DND-41 (cell line): ENCODE results near the gene ZNF22.

Source experiments
- ATAC-seq: fragments of 200-7000 bp; cut with Tn5 transposase; 3 replicates; pipeline ENCODE4 v1.9.1; 2021; ENCODE audit warnings: low read depth; ENCODE audit not compliant: insufficient read depth
- DNase-seq: peaks from one replicate; pipeline ENCODE4 v3.0.0-alpha.2; 2020
- H2AFZ ChIP-seq: 2 replicates; pipeline ENCODE4 v1.6.0; 2012; ENCODE audit warnings: low read depth, low read length
- H3K27ac ChIP-seq: 2 replicates; pipeline ENCODE4 v1.5.1; 2012; ENCODE audit warnings: low read length, inconsistent platforms
- H3K27me3 ChIP-seq: fragments of 200-600 bp; sonication (generic); 2 replicates; pipeline ENCODE4 v1.6.0; 2012; ENCODE audit warnings: low read length, mild to moderate bottlenecking, inconsistent platforms; ENCODE audit not compliant: insufficient read depth, poor library complexity
- H3K36me3 ChIP-seq: 2 replicates; pipeline ENCODE4 v1.5.1; 2012; ENCODE audit warnings: low read length, inconsistent platforms; ENCODE audit not compliant: insufficient read depth
- H3K4me1 ChIP-seq: 2 replicates; pipeline ENCODE4 v1.5.1; 2012; ENCODE audit warnings: mild to moderate bottlenecking, low read length; ENCODE audit not compliant: insufficient read depth
- H3K4me2 ChIP-seq: 2 replicates; pipeline ENCODE4 v1.6.0; 2012; ENCODE audit warnings: mild to moderate bottlenecking, moderate library complexity, low read length, inconsistent platforms; ENCODE audit not compliant: insufficient read depth
- H3K4me3 ChIP-seq, 2 experiments: fragments of 200-600 bp in 1 of 2; shearing (Covaris generic) in 1 of 2; 2 replicates each; pipeline ENCODE4 v1.5.1; 2012 to 2016; ENCODE audit warnings: inconsistent platforms in 2 of 2, low read length in 2 of 2, mild to moderate bottlenecking in 2 of 2, low read depth in 1 of 2, moderate library complexity in 1 of 2
- H3K79me2 ChIP-seq: 2 replicates; pipeline ENCODE4 v1.6.0; 2012; ENCODE audit warnings: low read length, inconsistent platforms; ENCODE audit not compliant: insufficient read depth
- H3K9ac ChIP-seq: 2 replicates; pipeline ENCODE4 v1.6.0; 2012; ENCODE audit warnings: low read depth, mild to moderate bottlenecking, inconsistent platforms, low read length, moderate library complexity
- H3K9me3 ChIP-seq: 2 replicates; pipeline ENCODE4 v1.5.1; 2012; ENCODE audit warnings: low read length, moderate library complexity, mild to moderate bottlenecking, inconsistent platforms; ENCODE audit not compliant: insufficient read depth, severe bottlenecking
- H4K20me1 ChIP-seq: 2 replicates; pipeline ENCODE4 v1.6.0; 2012; ENCODE audit warnings: low read length; ENCODE audit not compliant: insufficient read depth
- EZH2 ChIP-seq: IDR thresholded peaks from 3 replicates; pipeline ENCODE4 v1.6.1; 2012; ENCODE audit warnings: borderline replicate concordance, low read depth, mild to moderate bottlenecking, moderate library complexity, low read length, inconsistent platforms; ENCODE audit not compliant: severe bottlenecking
- TF ChIP-seq, protein P1 (sequence below): IDR thresholded peaks from 2 replicates; pipeline ENCODE4 v1.5.1; 2012; ENCODE audit warnings: borderline replicate concordance, low read length, moderate library complexity, mild to moderate bottlenecking; ENCODE audit not compliant: poor library complexity, severe bottlenecking; ENCODE audit errors: extremely low read depth

ZNF22 gene

GRCh38 chr10:44983066-44983894, 17.4 kb upstream of the ZNF22 start:
- H3K9me3 ChIP-seq = no peaks in the 10 kb centered on the region
- no peak overlapping the region for H3K4me3 ChIP-seq
- TF ChIP-seq EZH2 = no peak
- TF ChIP-seq, protein P1, sequence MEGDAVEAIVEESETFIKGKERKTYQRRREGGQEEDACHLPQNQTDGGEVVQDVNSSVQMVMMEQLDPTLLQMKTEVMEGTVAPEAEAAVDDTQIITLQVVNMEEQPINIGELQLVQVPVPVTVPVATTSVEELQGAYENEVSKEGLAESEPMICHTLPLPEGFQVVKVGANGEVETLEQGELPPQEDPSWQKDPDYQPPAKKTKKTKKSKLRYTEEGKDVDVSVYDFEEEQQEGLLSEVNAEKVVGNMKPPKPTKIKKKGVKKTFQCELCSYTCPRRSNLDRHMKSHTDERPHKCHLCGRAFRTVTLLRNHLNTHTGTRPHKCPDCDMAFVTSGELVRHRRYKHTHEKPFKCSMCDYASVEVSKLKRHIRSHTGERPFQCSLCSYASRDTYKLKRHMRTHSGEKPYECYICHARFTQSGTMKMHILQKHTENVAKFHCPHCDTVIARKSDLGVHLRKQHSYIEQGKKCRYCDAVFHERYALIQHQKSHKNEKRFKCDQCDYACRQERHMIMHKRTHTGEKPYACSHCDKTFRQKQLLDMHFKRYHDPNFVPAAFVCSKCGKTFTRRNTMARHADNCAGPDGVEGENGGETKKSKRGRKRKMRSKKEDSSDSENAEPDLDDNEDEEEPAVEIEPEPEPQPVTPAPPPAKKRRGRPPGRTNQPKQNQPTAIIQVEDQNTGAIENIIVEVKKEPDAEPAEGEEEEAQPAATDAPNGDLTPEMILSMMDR = no peak
- no peaks in the 10 kb centered on the region for H3K4me1 ChIP-seq
- ATAC-seq (no peak; the same call in 2 of the 3 replicates), DNase-seq (no peak)
- no peak overlapping the region for H3K4me2 ChIP-seq
- no peaks in the 10 kb centered on the region for H3K79me2 ChIP-seq
- no peaks in the 10 kb centered on the region for H3K36me3 ChIP-seq
- H3K27ac ChIP-seq = no peak overlapping the region
- no peak overlapping the region for H3K9ac ChIP-seq
- H4K20me1 ChIP-seq = no peaks in the 10 kb centered on the region
- H2AFZ ChIP-seq = no peak overlapping the region
- no peaks in the 10 kb centered on the region for H3K27me3 ChIP-seq

DNA sequence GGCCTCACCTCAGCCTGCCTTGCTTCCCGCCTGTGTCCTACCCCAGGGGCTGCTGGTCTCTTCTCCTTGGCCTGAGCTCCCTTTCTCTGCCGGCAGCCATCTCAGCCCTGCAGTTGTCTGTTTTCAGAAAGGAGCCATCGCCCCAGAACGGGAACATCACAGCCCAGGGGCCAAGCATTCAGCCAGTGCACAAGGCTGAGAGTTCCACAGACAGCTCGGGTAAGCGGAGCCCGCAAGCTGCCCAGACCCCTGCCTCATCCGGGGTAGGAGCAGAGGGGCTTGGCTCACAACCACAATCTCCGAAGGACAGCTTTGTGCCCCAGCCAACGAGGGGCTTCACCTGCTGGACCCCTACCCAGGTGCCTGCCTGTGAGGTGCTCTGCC, 16.8 kb upstream of the ZNF22 start:
- no peaks in the 10 kb centered on the region for H3K9me3 ChIP-seq
- no peak overlapping the region for H2AFZ ChIP-seq
- no peak for TF ChIP-seq EZH2
- TF ChIP-seq, protein P1 = no peak
- H3K27ac ChIP-seq = no peak overlapping the region
- H3K4me1 ChIP-seq = no peaks in the 10 kb centered on the region
- DNase-seq (no peak), ATAC-seq (no peak)
- no peaks in the 10 kb centered on the region for H3K36me3 ChIP-seq
- H3K27me3 ChIP-seq = no peaks in the 10 kb centered on the region
- no peak overlapping the region for H3K9ac ChIP-seq
- H4K20me1 ChIP-seq = no peaks in the 10 kb centered on the region
- H3K4me3 ChIP-seq = no peak overlapping the region
- H3K4me2 ChIP-seq = no peak overlapping the region
- H3K79me2 ChIP-seq = no peaks in the 10 kb centered on the region

DNA sequence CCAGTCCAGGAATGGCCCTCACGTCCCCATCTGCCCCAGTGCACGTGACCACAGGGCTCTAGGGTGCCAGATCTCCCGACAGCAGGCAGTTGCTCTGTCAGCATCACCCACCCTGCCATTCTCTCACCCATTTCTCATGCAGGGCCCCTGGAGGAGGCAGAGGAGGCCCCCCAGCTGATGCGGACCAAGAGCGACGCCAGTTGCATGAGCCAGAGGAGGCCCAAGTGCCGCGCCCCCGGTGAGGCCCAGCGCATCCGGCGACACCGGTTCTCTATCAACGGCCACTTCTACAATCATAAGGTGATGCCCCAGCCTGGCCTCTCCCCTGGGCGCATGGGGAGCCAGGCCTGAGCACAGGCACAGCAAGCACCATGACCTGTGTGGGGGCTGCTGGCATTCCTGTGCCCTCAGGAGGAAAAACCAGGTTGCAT, 16.0 kb upstream of the ZNF22 start:
- Histone ChIP-seq H3K79me2 (no peaks in the 10 kb centered on the region), H3K4me1 (no peaks in the 10 kb centered on the region), H3K36me3 (no peaks in the 10 kb centered on the region), H3K9me3 (no peaks in the 10 kb centered on the region), H2AFZ (no peak overlapping the region), H3K27me3 (no peaks in the 10 kb centered on the region), H3K27ac (no peak overlapping the region), H3K4me2 (no peak overlapping the region), H3K9ac (no peak overlapping the region), H3K4me3 (no peak overlapping the region), H4K20me1 (no peaks in the 10 kb centered on the region)
- TF ChIP-seq, protein P1 = no peak
- TF ChIP-seq EZH2 = no peak
- no peak for DNase-seq
- ATAC-seq = no peak
